Transverse colon (tissue), 4 donors: ENCODE measurements around the gene GPR156.

Source experiments
- EP300 ChIP-seq: sonication (generic); formaldehyde crosslinking; IDR thresholded peaks from one replicate; pipeline ENCODE4 v1.6.1; 2017; ENCODE audit warnings: antibody characterized with exemption, low read depth
- POLR2A ChIP-seq: fragments of 450-650 bp; IDR thresholded peaks from one replicate; pipeline ENCODE4 v1.6.1; 2016; ENCODE audit warnings: antibody characterized with exemption, mild to moderate bottlenecking, moderate library complexity
- POLR2AphosphoS5 ChIP-seq, 3 donors: sonication (generic); formaldehyde crosslinking; IDR thresholded peaks; one replicate each; pipeline ENCODE4 v1.6.1; 2016; ENCODE audit warnings: antibody characterized with exemption in 3 of 3
- TF ChIP-seq, protein P1 (sequence below), 5 experiments: fragments of 200-600 bp in 3 of 5; fragments of 450-650 bp in 2 of 5; sonication (generic) in 3 of 5; IDR thresholded peaks; 1 replicate in 2 of 5; 2 replicates in 3 of 5; pipeline ENCODE4 v1.5.1; 2016 to 2017; ENCODE audit warnings: antibody characterized with exemption in 5 of 5, inconsistent platforms in 3 of 5, mild to moderate bottlenecking in 2 of 5, moderate library complexity in 1 of 5

DNA sequence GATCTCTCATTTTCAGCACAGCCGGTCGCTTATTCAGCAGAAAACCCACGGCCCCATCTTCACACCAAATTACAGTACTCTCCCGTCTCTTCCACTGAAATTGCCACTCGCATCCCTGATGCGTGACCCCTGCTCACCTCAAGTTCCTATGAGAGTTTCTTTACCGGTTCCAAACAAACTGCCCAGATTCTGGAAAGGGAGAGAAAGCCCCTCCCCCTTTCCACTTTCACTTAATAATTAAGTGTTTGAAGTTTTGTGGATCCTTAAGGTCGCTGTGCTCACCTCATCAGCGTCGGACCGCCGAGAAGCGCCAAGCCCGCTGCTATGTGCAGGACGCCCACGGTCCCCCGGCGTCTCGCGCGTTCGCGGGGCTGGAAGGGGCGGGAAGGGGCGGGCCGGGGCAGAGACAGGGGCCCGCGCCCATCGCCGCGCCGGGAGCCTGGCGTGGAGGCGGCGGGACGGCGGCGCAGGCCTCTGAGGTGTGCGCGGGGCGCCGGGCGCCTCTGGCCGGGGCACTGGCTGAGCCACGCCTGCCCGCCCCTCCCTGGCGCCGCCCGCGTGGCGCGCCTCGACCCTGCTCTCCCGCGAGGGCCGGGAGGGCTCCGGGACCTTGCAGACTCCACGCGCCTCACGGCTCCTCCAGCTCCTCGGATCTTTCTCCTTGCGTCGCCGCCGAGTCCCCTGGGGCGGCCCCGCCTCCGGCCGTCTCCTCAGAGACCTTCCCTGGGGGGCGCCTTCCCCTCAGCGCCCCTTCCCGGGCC, at the start of gene GPR156:
- TF ChIP-seq POLR2A (no peak), POLR2AphosphoS5 (IDR thresholded peaks at IDR 0.05) (no peak), EP300 (no peak)
- TF ChIP-seq, protein P1, sequence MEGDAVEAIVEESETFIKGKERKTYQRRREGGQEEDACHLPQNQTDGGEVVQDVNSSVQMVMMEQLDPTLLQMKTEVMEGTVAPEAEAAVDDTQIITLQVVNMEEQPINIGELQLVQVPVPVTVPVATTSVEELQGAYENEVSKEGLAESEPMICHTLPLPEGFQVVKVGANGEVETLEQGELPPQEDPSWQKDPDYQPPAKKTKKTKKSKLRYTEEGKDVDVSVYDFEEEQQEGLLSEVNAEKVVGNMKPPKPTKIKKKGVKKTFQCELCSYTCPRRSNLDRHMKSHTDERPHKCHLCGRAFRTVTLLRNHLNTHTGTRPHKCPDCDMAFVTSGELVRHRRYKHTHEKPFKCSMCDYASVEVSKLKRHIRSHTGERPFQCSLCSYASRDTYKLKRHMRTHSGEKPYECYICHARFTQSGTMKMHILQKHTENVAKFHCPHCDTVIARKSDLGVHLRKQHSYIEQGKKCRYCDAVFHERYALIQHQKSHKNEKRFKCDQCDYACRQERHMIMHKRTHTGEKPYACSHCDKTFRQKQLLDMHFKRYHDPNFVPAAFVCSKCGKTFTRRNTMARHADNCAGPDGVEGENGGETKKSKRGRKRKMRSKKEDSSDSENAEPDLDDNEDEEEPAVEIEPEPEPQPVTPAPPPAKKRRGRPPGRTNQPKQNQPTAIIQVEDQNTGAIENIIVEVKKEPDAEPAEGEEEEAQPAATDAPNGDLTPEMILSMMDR (IDR thresholded peaks at IDR 0.05) = no peak
